H1 (cell line): ENCODE measurements around the gene MARCHF3. TPM values are rescaled to one million over a fixed set of nuclear protein-coding genes. Genes with fewer than 3 reads are reported as not detected.

Source experiments
- FOSL1 ChIP-seq: IDR thresholded peaks from 2 replicates; pipeline ENCODE4 v1.6.1; 2011; ENCODE audit warnings: mild to moderate bottlenecking, low read depth, low read length, moderate library complexity; ENCODE audit not compliant: insufficient read depth
- TAF7 ChIP-seq: optimal IDR thresholded peaks from 2 replicates; pipeline ENCODE3; 2011; ENCODE audit warnings: low read depth, mild to moderate bottlenecking, inconsistent platforms, low read length, moderate library complexity, borderline replicate concordance
- polyA plus RNA-seq, 7 experiments: library from polyadenylated mRNA; depleted of rRNA in 3 of 7; stranded (reverse) in 5 of 7; unstranded in 2 of 7; fragments of >200 nt in 5 of 7; fragments of 200-250 nt in 2 of 7; gene quantifications; 1 replicate in 5 of 7; 2 replicates in 1 of 7; 4 replicates in 1 of 7; pipeline versions ENCODE4 v1.2.1 to v1.2.3, GENCODE V29; 2011 to 2013; ENCODE audit warnings: missing spikeins in 2 of 7, mixed read lengths in 2 of 7
- total RNA-seq: library from RNA; stranded (reverse); fragmentation: NEBNext Ultra II Directional; extraction: Animal tissue kit (Norgen Biotek cat#: 25700); gene quantifications from 2 replicates; pipeline ENCODE4 v1.2.1, GENCODE V29; 2021

Gene MARCHF3
- total and polyA plus RNA-seq, 2 of the 8 experiments (the other 6 are each of a cell fraction or from before 2014, with no cell fraction given) = 12.0 to 16.9 TPM

DNA sequence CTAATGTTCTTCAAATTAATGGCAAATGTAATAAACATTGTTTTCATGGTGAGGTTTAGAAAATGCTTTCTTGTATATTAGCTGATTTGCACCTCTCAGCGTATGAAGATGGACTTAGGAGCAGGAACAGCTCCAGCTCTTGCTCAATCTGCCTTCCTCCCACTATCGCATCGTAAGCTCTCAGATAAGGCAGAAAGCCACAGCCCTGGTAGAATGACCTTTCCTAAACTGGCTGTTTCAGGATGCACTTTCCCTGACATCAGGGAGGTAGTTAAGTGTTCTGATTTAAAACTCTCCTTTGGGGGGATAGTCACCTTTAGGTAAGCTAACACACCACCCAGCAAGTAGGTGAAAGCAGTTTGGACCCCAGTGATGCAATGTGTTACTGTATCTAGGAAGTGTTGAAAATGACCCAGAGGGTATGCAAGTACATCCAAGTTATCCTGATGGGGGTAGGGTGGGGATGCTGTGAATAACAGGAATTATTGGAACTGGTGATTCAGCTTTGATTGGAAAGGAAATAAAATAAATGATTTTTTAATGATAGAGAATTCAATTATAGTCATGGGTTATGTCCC is 181.2 kb downstream of the MARCHF3 start (continued):
- TF ChIP-seq FOSL1 (no peak), TAF7 (no peak)
